ENCODE data around the gene VIP.

The VIP gene

GRCh38 chr6:152783217-152783878 lies 32.8 kb downstream of the VIP start:
- no peak for DNase-seq

- no peak for DNase-seq
These were observed 44.1 kb downstream of the VIP start for GRCh38 chr6:152794696-152795095.

GRCh38 chr6:152804150-152804549 lies 53.6 kb downstream of the VIP start:
- DNase-seq, result no peak
